ENCODE measurements around the gene RGS14. TPM values are rescaled to one million over a fixed set of nuclear protein-coding genes. Genes with fewer than 3 reads are reported as not detected.

Gene RGS14
- total RNA-seq, 1 donor from 2014 or later, result 16.2 TPM

- peaks cover 22% of the 10 kb centered on the region for H3K27me3 ChIP-seq (ENCODE audit: low read depth)
- H3K27ac ChIP-seq, result no peak overlapping the region
- H3K4me1 ChIP-seq, result peaks cover 18% of the 10 kb centered on the region
- ATAC-seq, result no peak
- H3K36me3 ChIP-seq, result no peaks in the 10 kb centered on the region
- H3K4me3 ChIP-seq, result no peak overlapping the region
- TF ChIP-seq, protein P1, sequence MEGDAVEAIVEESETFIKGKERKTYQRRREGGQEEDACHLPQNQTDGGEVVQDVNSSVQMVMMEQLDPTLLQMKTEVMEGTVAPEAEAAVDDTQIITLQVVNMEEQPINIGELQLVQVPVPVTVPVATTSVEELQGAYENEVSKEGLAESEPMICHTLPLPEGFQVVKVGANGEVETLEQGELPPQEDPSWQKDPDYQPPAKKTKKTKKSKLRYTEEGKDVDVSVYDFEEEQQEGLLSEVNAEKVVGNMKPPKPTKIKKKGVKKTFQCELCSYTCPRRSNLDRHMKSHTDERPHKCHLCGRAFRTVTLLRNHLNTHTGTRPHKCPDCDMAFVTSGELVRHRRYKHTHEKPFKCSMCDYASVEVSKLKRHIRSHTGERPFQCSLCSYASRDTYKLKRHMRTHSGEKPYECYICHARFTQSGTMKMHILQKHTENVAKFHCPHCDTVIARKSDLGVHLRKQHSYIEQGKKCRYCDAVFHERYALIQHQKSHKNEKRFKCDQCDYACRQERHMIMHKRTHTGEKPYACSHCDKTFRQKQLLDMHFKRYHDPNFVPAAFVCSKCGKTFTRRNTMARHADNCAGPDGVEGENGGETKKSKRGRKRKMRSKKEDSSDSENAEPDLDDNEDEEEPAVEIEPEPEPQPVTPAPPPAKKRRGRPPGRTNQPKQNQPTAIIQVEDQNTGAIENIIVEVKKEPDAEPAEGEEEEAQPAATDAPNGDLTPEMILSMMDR (IDR thresholded peaks at IDR 0.05), result no peak
- no peaks in the 10 kb centered on the region for H3K9me3 ChIP-seq
- no peak for DNase-seq
- intact Hi-C loops (cut with DNase I), result no loop called here
These were observed 28.0 kb downstream of the RGS14 start for GRCh38 chr5:177385720-177386119.

DNA sequence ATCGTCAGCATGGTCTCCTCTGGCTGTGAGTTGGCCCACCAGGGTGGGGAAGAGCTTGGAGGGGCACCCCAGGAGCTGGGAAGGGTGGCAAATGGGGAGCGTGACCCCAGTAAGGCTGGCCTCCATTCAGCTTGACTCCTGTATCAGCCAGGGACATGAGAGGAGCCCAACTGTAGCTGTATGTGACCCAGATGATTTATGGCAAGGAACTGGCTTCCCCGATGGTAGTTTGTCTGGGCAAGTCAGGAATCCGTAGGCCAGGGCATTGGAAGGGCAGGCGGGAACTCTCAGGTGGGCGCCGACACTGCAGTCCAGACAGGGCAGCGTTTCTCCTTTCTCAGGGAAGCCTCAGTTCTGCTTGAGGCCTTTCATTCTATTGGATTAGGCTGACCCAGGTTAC is 28.8 kb downstream of the RGS14 start:
- Histone ChIP-seq H3K27me3 (ENCODE audit: low read depth) (peaks cover 18% of the 10 kb centered on the region), H3K27ac (no peak overlapping the region), H3K9me3 (no peaks in the 10 kb centered on the region), H3K36me3 (no peaks in the 10 kb centered on the region), H3K4me1 (peaks cover 18% of the 10 kb centered on the region), H3K4me3 (no peak overlapping the region)
- DNase-seq (no peak), ATAC-seq (no peak)
- intact Hi-C loops (cut with DNase I), result no loop called here
- TF ChIP-seq, protein P1 (IDR thresholded peaks at IDR 0.05), result no peak

GRCh38 chr5:177387405-177387804 is 29.7 kb downstream of the RGS14 start:
- intact Hi-C loops (cut with DNase I), result no loop called here
- H3K36me3 ChIP-seq, result no peaks in the 10 kb centered on the region
- peaks cover 18% of the 10 kb centered on the region for H3K4me1 ChIP-seq
- ATAC-seq (no peak), DNase-seq (no peak)
- peaks cover 15% of the 10 kb centered on the region for H3K27me3 ChIP-seq (ENCODE audit: low read depth)
- no peaks in the 10 kb centered on the region for H3K9me3 ChIP-seq
- no peak overlapping the region for H3K4me3 ChIP-seq
- H3K27ac ChIP-seq, result no peak overlapping the region
- TF ChIP-seq, protein P1 (IDR thresholded peaks at IDR 0.05), result no peak

GRCh38 chr5:177388521-177389052 is 30.9 kb downstream of the RGS14 start:
- H3K4me3 ChIP-seq, result no peak overlapping the region
- TF ChIP-seq, protein P1 (IDR thresholded peaks at IDR 0.05), result no peak
- intact Hi-C loops (cut with DNase I), result no loop called here
- DNase-seq (no peak), ATAC-seq (no peak)
- peaks cover 18% of the 10 kb centered on the region for H3K4me1 ChIP-seq
- H3K27me3 ChIP-seq (ENCODE audit: low read depth), result peaks cover 7% of the 10 kb centered on the region
- no peak overlapping the region for H3K27ac ChIP-seq
- no peaks in the 10 kb centered on the region for H3K9me3 ChIP-seq
- H3K36me3 ChIP-seq, result no peaks in the 10 kb centered on the region

DNA sequence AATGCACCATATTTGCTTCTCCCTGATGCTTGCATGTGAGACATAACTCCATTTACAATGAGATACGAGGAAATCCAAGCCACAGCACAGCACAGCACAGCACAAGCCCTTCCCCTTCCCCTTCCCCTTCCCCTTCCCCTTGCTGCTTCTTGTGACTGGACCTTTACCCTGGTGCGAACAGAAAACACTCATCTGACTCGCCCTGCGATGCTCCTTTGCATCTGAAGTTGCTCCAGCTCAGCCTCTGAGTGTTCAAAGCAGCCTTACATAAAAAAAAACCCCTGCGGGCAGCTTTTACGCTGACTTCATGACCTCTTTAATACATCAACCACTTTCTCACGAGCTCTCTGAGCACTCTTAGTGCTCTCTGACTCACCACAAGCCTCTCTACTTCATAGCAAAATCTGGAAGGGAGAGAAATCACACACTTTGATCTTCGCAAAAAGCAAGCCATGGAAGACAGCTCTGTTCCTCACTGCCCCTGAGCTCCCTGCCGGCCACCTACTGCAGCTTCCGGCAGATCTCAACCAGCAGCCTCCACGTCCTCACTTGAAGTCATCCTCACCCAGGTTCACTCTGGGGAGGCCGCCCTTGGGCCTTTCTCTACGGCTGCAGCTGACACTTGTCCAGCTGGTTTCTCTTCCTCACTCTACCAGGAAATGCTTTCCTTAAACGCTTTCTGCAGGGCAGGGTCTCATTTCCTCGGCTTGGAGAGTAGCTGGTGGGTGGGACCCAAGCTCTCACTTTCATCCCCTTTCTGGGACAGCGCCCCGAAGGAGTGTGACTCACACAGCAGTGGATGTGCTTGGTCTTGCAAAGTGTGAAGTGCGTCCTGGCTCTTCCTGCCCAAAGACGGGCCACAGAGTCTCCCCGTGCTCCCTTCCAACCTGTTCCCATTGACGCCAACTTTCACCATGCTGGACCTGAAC is 31.8 kb downstream of the RGS14 start:
- Histone ChIP-seq H3K36me3 (no peaks in the 10 kb centered on the region), H3K9me3 (no peaks in the 10 kb centered on the region), H3K27me3 (ENCODE audit: low read depth) (peaks cover 4% of the 10 kb centered on the region), H3K4me1 (peaks cover 18% of the 10 kb centered on the region), H3K4me3 (no peak overlapping the region), H3K27ac (peak overlapping the region; percentile 1)
- TF ChIP-seq, protein P1 (IDR thresholded peaks at IDR 0.05), result no peak
- intact Hi-C loops (cut with DNase I), result no loop called here
- ATAC-seq (peak; percentile 44 to 47), DNase-seq (no peak)

Measured in lower lobe of right lung (tissue), 2 donors.